ENCODE results near the gene WNK2.

Gene WNK2

DNA sequence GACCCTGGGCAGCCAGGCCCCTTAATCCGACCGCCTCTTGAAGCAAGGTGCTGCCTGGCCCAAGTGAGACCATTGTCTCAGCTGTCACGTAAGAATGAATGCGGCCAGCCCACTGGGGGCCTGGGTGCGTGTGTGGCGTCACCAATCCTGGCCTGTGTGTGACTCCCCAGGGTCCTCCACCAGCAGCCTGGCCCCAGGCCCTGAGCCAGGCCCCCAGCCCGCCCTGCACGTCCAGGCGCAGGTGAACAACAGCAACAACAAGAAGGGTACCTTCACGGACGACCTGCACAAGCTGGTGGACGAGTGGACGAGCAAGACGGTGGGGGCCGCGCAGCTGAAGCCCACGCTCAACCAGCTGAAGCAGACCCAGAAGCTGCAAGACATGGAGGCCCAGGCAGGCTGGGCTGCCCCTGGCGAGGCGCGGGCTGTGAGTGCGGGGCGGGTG is 124.2 kb downstream of the WNK2 start:
- Histone ChIP-seq H3K27me3 (ENCODE audit: control insufficient read depth, low read length) (no peaks in the 10 kb centered on the region), H3K4me1 (ENCODE audit: control insufficient read depth, low read length) (peaks cover 21% of the 10 kb centered on the region), H3K4me2 (ENCODE audit: low read length) (no peak overlapping the region), H3K79me2 (ENCODE audit: control insufficient read depth, low read length) (no peaks in the 10 kb centered on the region), H3K36me3 (ENCODE audit: control insufficient read depth, low read length) (peaks cover 2% of the 10 kb centered on the region; the same call in 1 of the 2 replicates), H3F3A (ENCODE audit: control insufficient read depth, insufficient read depth) (peaks cover 5% of the 10 kb centered on the region), H4K20me1 (ENCODE audit: control insufficient read depth, insufficient read depth, low read depth, low read length) (no peaks in the 10 kb centered on the region), H3K4me3 (ENCODE audit: low read length) (no peak overlapping the region), H3K27ac (ENCODE audit: low read depth, low read length) (no peak overlapping the region), H3K9me3 (ENCODE audit: control insufficient read depth, insufficient read depth, low read length) (no peaks in the 10 kb centered on the region), H3K9me2 (replicated peaks; ENCODE audit: control insufficient read depth, low read length) (no peaks in the 10 kb centered on the region)
- TF ChIP-seq EZH2phosphoT487 (IDR thresholded peaks at IDR 0.05; ENCODE audit: borderline replicate concordance, low read length) = no peak
- TF ChIP-seq, protein P1, sequence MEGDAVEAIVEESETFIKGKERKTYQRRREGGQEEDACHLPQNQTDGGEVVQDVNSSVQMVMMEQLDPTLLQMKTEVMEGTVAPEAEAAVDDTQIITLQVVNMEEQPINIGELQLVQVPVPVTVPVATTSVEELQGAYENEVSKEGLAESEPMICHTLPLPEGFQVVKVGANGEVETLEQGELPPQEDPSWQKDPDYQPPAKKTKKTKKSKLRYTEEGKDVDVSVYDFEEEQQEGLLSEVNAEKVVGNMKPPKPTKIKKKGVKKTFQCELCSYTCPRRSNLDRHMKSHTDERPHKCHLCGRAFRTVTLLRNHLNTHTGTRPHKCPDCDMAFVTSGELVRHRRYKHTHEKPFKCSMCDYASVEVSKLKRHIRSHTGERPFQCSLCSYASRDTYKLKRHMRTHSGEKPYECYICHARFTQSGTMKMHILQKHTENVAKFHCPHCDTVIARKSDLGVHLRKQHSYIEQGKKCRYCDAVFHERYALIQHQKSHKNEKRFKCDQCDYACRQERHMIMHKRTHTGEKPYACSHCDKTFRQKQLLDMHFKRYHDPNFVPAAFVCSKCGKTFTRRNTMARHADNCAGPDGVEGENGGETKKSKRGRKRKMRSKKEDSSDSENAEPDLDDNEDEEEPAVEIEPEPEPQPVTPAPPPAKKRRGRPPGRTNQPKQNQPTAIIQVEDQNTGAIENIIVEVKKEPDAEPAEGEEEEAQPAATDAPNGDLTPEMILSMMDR (IDR thresholded peaks at IDR 0.05; ENCODE audit: low read depth, low read length, poor library complexity, severe bottlenecking) = no peak

DNA sequence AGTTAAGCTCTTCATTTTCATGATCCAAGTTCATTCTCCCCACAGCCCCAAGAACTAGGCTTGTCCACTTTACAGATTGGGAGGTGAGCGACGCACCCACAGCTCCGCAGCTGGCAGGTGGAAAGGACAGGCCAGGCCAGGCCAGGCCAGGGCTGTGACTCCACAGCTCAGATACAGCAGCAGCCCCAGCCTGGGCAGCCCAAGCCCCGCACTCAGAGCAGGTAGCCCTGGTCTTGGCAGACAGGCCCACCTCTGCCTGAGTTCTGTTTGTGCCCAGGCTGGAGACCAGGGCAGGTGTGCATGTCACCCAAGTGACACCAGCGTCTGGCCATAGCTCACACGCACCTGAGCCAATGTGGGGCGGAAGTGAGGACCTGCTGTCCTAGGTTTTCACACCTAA is 124.7 kb downstream of the WNK2 start:
- no peaks in the 10 kb centered on the region for H3K79me2 ChIP-seq (ENCODE audit: control insufficient read depth, low read length)
- no peak overlapping the region for H3K4me3 ChIP-seq (ENCODE audit: low read length)
- no peak overlapping the region for H3K4me2 ChIP-seq (ENCODE audit: low read length)
- peaks cover 18% of the 10 kb centered on the region for H3K4me1 ChIP-seq (ENCODE audit: control insufficient read depth, low read length)
- H3F3A ChIP-seq (ENCODE audit: control insufficient read depth, insufficient read depth) = peaks cover 5% of the 10 kb centered on the region
- no peaks in the 10 kb centered on the region for H3K9me3 ChIP-seq (ENCODE audit: control insufficient read depth, insufficient read depth, low read length)
- H3K9me2 ChIP-seq (replicated peaks; ENCODE audit: control insufficient read depth, low read length) = no peaks in the 10 kb centered on the region
- H3K27ac ChIP-seq (ENCODE audit: low read depth, low read length) = no peak overlapping the region
- TF ChIP-seq EZH2phosphoT487 (IDR thresholded peaks at IDR 0.05; ENCODE audit: borderline replicate concordance, low read length) = no peak
- TF ChIP-seq, protein P1 (IDR thresholded peaks at IDR 0.05; ENCODE audit: low read depth, low read length, poor library complexity, severe bottlenecking) = no peak
- H3K27me3 ChIP-seq (ENCODE audit: control insufficient read depth, low read length) = no peaks in the 10 kb centered on the region
- H4K20me1 ChIP-seq (ENCODE audit: control insufficient read depth, insufficient read depth, low read depth, low read length) = no peaks in the 10 kb centered on the region
- H3K36me3 ChIP-seq (ENCODE audit: control insufficient read depth, low read length) = peaks cover 2% of the 10 kb centered on the region; the same call in 1 of the 2 replicates

DNA sequence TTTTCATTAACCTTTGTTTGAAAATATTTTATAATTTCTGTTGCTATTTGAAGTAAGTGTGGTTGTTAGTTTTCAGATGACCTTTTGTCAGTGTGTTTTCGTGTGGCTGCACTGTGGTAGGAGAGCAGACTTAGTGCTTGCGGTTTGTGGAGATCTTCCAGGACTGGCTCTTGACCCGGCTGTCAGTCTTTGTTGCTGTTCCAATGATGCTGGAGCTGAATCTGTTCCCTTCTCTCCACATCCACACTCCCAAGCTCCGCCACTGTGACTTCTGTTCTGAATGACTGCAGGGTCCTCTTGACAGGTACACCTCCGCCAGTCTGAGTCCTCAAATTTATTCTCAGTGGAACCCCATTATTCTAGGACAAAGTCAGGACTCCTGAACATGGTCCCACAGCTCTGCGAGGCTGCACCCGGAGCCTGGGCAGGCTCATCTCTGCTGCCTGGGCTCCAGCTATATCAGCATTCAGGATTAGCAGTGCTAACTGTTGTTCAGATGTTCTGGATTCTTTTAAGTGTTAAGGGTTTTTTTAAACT is 126.0 kb downstream of the WNK2 start:
- no peaks in the 10 kb centered on the region for H4K20me1 ChIP-seq (ENCODE audit: control insufficient read depth, insufficient read depth, low read depth, low read length)
- H3K9me3 ChIP-seq (ENCODE audit: control insufficient read depth, insufficient read depth, low read length) = no peaks in the 10 kb centered on the region
- no peaks in the 10 kb centered on the region for H3K27me3 ChIP-seq (ENCODE audit: control insufficient read depth, low read length)
- H3K4me3 ChIP-seq (ENCODE audit: low read length) = no peak overlapping the region
- TF ChIP-seq, protein P1 (IDR thresholded peaks at IDR 0.05; ENCODE audit: low read depth, low read length, poor library complexity, severe bottlenecking) = no peak
- no peak for TF ChIP-seq EZH2phosphoT487 (IDR thresholded peaks at IDR 0.05; ENCODE audit: borderline replicate concordance, low read length)
- peaks cover 2% of the 10 kb centered on the region; the same call in 1 of the 2 replicates for H3K36me3 ChIP-seq (ENCODE audit: control insufficient read depth, low read length)
- peaks cover 7% of the 10 kb centered on the region for H3K4me1 ChIP-seq (ENCODE audit: control insufficient read depth, low read length)
- H3F3A ChIP-seq (ENCODE audit: control insufficient read depth, insufficient read depth) = peaks cover 5% of the 10 kb centered on the region
- no peak overlapping the region for H3K27ac ChIP-seq (ENCODE audit: low read depth, low read length)
- H3K9me2 ChIP-seq (replicated peaks; ENCODE audit: control insufficient read depth, low read length) = no peaks in the 10 kb centered on the region
- no peaks in the 10 kb centered on the region for H3K79me2 ChIP-seq (ENCODE audit: control insufficient read depth, low read length)
- no peak overlapping the region for H3K4me2 ChIP-seq (ENCODE audit: low read length)

Measured in DOHH2 (cell line).